Neural crest cell (in vitro differentiated cells): ENCODE results near the gene FSTL3. TPM values are rescaled to one million over a fixed set of nuclear protein-coding genes. Genes with fewer than 3 reads are reported as not detected.
"Not testable (repeated sequence)": the region's sequence is repeated elsewhere in the genome, so short reads cannot be mapped to it uniquely, and the experiment has no call there.

Experiments used
- DNase-seq: peaks from one replicate; pipeline ENCODE4 v3.0.0; 2021; ENCODE audit warnings: low read depth, mixed read lengths, low spot score
- H3K27ac Mint-ChIP-seq: one replicate; pipeline ENCODE4 v1.8.0; 2021; ENCODE audit warnings: mild to moderate bottlenecking, mixed read lengths; ENCODE audit not compliant: unreplicated experiment
- H3K27me3 Mint-ChIP-seq: 2 replicates; pipeline ENCODE4 v1.8.0; 2021; ENCODE audit warnings: low read depth, mild to moderate bottlenecking, mixed read lengths
- H3K36me3 Mint-ChIP-seq: 2 replicates; pipeline ENCODE4 v1.8.0; 2021; ENCODE audit warnings: low read depth, mild to moderate bottlenecking, mixed read lengths
- H3K4me1 Mint-ChIP-seq: 2 replicates; pipeline ENCODE4 v1.8.0; 2021; ENCODE audit warnings: mixed read lengths
- H3K4me3 Mint-ChIP-seq: one replicate; pipeline ENCODE4 v1.8.0; 2021; ENCODE audit warnings: mild to moderate bottlenecking, mixed read lengths
- H3K9me3 Mint-ChIP-seq: 2 replicates; pipeline ENCODE4 v1.8.0; 2021; ENCODE audit warnings: mixed read lengths
- total RNA-seq: library from RNA; stranded (reverse); gene quantifications from 2 replicates; pipeline ENCODE4 v1.2.1, GENCODE V29; 2021
- TF ChIP-seq, protein P1 (sequence below): fragments of 200-600 bp; sonication (generic); conservative IDR thresholded peaks from 2 replicates; pipeline ENCODE4 v1.5.0; 2021; ENCODE audit warnings: antibody characterized with exemption, mild to moderate bottlenecking

The FSTL3 gene
- total RNA-seq, 1 donor from 2014 or later, result 8.9 TPM

DNA sequence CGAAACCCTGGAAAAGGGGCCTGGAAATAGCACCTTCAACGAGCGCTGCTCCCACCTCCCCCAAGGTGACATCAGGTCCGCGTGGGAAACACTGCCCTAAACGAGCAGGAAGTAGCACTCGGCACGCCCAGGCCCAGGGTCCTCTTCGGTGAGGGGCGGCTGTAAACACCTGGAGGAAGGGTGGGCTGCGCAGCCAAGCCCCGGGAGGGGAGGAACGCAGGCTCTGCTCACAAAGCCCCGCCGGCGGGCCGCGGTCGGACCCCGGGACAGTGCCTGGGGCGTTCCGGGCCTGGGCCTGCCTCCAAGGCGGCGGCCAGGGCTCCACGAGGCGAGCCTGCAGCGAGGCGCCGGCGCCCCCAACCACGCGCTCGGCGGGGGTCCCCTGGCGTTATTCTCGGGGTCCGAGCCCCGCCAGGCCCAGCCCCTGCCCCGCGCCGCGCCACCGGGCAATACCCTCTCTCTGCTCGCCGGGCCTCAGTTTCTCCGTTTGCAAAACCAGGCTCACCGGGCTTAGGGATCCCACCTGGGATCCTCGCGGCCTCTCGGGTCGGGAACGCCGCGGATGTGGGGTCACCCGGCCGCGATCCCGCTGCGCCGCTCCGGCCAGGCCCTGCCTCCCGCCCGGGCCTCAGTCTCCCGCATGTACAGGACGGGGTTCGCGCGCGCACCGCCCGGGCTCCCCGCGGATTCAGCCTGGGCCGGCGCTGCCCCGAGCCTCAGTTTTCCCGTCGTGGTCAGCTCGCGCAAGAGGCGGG lies 13.8 kb upstream of the FSTL3 start:
- no peak overlapping the region for H3K27ac Mint-ChIP-seq
- H3K4me1 Mint-ChIP-seq, result peaks cover 23% of the 10 kb centered on the region
- H3K9me3 Mint-ChIP-seq, result no peaks in the 10 kb centered on the region
- H3K27me3 Mint-ChIP-seq, result peaks cover 5% of the 10 kb centered on the region
- peaks cover 2% of the 10 kb centered on the region for H3K36me3 Mint-ChIP-seq
- no peak for DNase-seq
- peak overlapping the region; percentile 86 for H3K4me3 Mint-ChIP-seq
- TF ChIP-seq, protein P1, sequence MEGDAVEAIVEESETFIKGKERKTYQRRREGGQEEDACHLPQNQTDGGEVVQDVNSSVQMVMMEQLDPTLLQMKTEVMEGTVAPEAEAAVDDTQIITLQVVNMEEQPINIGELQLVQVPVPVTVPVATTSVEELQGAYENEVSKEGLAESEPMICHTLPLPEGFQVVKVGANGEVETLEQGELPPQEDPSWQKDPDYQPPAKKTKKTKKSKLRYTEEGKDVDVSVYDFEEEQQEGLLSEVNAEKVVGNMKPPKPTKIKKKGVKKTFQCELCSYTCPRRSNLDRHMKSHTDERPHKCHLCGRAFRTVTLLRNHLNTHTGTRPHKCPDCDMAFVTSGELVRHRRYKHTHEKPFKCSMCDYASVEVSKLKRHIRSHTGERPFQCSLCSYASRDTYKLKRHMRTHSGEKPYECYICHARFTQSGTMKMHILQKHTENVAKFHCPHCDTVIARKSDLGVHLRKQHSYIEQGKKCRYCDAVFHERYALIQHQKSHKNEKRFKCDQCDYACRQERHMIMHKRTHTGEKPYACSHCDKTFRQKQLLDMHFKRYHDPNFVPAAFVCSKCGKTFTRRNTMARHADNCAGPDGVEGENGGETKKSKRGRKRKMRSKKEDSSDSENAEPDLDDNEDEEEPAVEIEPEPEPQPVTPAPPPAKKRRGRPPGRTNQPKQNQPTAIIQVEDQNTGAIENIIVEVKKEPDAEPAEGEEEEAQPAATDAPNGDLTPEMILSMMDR, result no peak

DNA sequence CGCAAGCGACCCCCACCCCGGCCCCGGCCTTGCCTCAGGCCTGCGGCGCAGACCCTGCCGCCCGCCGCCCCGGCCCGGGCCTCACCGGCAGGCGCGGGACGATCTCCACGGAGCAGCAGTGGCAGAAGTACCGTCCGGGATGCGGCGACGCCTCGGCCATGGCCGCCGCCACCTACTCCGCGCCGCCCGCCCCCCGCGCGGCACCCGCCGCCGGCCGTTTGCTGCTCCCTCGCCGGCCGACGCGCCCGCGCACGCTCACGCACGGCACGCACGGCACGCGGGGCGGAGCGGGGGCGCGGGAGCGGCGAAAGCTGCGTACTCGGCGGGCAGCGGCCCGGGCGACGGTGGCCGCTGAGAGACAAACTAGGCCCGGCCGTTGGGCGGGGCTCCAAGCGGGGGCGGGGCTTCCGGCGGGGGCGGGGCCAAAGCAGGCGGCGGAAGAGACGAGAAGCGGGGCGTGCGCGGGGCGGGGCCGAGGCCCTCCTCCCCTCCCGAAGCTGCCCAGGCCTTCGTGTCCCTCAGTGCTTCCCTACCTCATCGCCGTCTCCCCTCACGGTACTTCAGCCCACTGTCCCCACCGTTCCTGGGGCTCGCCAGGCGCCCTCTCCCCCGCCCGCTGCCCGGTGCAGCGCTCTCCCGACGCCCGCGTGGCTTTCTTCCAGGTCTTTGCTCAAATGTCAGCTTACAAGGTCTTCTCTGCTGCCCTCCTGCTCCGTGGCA lies 13.1 kb upstream of the FSTL3 start, which contains the start of gene RNF126:
TSS of gene RNF126 (minus strand) at position 253 of the 720 bp plus-strand sequence. CDS start at position 160, 93 bp downstream.
- H3K27me3 Mint-ChIP-seq, result peaks cover 5% of the 10 kb centered on the region
- H3K36me3 Mint-ChIP-seq, result peaks cover 2% of the 10 kb centered on the region
- H3K4me1 Mint-ChIP-seq, result peaks cover 23% of the 10 kb centered on the region

GRCh38 chr19:663682-664117 lies 12.5 kb upstream of the FSTL3 start:
- TF ChIP-seq, protein P1, result no peak
- H3K4me1 Mint-ChIP-seq, result peaks cover 23% of the 10 kb centered on the region
- DNase-seq, result no peak
- H3K9me3 Mint-ChIP-seq, result no peaks in the 10 kb centered on the region
- peak overlapping the region; percentile 13 for H3K27ac Mint-ChIP-seq
- H3K27me3 Mint-ChIP-seq, result peaks cover 5% of the 10 kb centered on the region
- H3K4me3 Mint-ChIP-seq, result peak overlapping the region; percentile 90
- H3K36me3 Mint-ChIP-seq, result peaks cover 2% of the 10 kb centered on the region

More for the DNA sequence above, 13.1 kb upstream of the FSTL3 start, which contains the start of gene RNF126:
- H3K9me3 Mint-ChIP-seq, result no peaks in the 10 kb centered on the region
- peak within 1 kb of the TSS; percentile 90 for H3K4me3 Mint-ChIP-seq
- peak; percentile 81 for DNase-seq
- TF ChIP-seq, protein P1, result no peak
- peak within 1 kb of the TSS; percentile 13 for H3K27ac Mint-ChIP-seq

DNA sequence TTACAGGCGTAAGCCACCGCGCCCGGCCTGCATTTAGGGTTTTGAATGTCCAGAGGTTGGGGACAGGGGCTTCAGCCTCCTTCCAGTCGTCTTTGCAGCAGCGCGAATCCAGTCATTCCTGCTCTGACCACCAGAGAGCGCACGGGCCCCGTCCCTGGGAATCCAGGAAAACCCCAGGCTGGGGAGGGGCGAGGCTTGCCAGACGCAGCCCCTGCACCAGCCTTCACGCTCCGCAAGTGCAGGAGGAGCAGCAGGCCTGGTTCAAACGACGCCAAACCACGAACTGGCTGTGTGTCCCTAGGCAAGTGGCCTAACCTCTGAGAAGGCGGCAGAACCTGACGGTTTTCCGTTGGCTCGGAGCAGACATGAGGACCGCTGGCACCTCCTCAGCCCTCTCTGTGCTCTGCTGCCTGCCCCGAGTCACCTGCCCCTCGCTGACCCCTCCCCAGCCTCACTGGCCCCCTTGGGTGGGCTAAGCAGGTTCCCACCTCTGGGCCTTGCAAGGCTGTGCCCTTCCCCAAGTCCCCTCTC lies 11.2 kb upstream of the FSTL3 start:
- Mint-ChIP-seq H3K9me3 (no peaks in the 10 kb centered on the region), H3K36me3 (peaks cover 2% of the 10 kb centered on the region)

DNA sequence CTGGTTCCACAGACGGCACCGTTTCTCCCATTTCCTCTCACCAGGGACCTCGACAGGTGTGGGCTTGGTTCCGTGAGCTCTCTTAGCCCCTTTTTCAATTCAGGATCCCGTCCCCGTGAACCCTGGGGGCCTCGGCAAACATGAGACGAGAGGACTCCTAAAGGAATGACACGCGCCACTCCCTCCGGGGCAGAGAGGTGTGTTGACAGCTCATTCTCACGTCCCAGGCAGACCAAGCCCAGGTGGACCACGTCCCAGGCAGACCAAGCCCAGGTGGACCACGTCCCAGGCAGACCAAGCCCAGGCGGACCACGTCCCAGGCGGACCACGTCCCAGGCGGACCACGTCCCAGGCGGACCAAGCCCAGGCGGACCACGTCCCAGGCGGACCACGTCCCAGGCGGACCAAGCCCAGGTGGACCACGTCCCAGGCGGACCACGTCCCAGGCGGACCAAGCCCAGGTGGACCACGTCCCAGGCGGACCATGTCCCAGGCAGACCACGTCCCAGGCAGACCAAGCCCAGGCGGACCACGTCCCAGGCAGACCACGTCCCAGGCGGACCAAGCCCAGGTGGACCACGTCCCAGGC lies 9.1 kb upstream of the FSTL3 start:
- not testable (repeated sequence) for H3K36me3 Mint-ChIP-seq, H3K9me3 Mint-ChIP-seq, H3K4me1 Mint-ChIP-seq, DNase-seq, H3K27ac Mint-ChIP-seq, H3K27me3 Mint-ChIP-seq
- H3K4me3 Mint-ChIP-seq, result peak overlapping the region; percentile 49

More for the DNA sequence above, 11.2 kb upstream of the FSTL3 start:
- Mint-ChIP-seq H3K27ac (no peak overlapping the region), H3K4me1 (peaks cover 23% of the 10 kb centered on the region), H3K4me3 (peak overlapping the region; percentile 90), H3K27me3 (peaks cover 5% of the 10 kb centered on the region)
- TF ChIP-seq, protein P1, result peak; percentile 93
- DNase-seq, result peak; percentile 98

GRCh38 chr19:668675-669434 lies 7.3 kb upstream of the FSTL3 start:
- H3K27me3 Mint-ChIP-seq, H3K4me1 Mint-ChIP-seq, H3K27ac Mint-ChIP-seq, H3K9me3 Mint-ChIP-seq, H3K36me3 Mint-ChIP-seq, DNase-seq: not testable (repeated sequence)
- H3K4me3 Mint-ChIP-seq, result peak overlapping the region; percentile 58
